ENCODE results near the gene SLC2A1. TPM values are rescaled to one million over a fixed set of nuclear protein-coding genes. Genes with fewer than 3 reads are reported as not detected.

The SLC2A1 gene
- total and polyA plus RNA-seq, 2 of the 13 experiments (the other 11 are each of a cell fraction or from before 2014, with no cell fraction given) = 125 to 423 TPM

DNA sequence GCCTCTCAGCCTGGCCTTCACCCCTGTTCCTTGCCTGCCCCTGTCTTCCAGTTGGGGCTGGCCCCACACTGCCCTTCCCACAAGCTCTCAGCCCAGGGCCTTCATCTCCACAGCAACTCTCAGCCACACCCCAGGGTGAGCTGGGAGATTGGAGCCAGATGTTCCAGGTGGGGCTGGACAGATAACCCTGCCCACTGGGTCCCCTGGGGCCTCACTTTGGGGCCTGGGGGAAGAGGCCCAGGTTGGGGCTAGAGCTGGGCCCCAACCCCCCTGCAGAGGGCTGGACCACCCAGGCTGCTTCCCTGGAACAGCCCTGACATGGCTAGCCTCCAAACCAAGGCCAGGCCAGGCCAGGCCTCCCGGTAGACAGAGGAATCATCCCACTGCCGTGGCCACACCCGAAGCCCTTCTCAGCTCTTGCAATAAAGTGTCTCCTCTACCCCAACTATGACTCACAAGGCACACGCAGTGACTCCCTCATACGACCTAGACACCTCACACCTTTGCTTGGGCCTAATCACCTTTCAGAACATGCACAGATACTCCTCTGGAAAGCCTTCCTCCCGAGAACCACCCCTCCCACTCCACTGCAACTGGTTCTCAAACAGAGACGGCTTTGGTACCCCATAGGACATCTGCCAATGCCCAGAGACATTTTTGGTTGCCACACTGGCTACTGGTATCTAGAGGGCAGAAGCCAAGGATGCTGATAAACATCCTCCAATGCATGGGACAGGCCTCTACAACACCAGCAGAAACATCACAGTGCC lies 22.2 kb downstream of the SLC2A1 start (continued):
- TF ChIP-seq, protein P1, sequence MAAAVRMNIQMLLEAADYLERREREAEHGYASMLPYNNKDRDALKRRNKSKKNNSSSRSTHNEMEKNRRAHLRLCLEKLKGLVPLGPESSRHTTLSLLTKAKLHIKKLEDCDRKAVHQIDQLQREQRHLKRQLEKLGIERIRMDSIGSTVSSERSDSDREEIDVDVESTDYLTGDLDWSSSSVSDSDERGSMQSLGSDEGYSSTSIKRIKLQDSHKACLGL (CRISPR knock-in tag; IDR thresholded peaks at IDR 0.05) = no peak
- TF ChIP-seq ADNP (CRISPR knock-in tag; IDR thresholded peaks at IDR 0.05) = no peak
- TF ChIP-seq FOSL2 (CRISPR knock-in tag; IDR thresholded peaks at IDR 0.05) = peak; percentile 30
- peak; percentile 23 for TF ChIP-seq POLR2G (IDR thresholded peaks at IDR 0.05; ENCODE audit: low read depth, low read length)
- TF ChIP-seq MTF2 (CRISPR knock-in tag; IDR thresholded peaks at IDR 0.05; ENCODE audit: borderline replicate concordance) = no peak
- TF ChIP-seq ARNTL (CRISPR knock-in tag; IDR thresholded peaks at IDR 0.05) = no peak
- TF ChIP-seq ZNF749 (CRISPR knock-in tag; IDR thresholded peaks at IDR 0.05; ENCODE audit: borderline replicate concordance) = no peak
- no peak for TF ChIP-seq TBP (CRISPR knock-in tag; IDR thresholded peaks at IDR 0.05)
- TF ChIP-seq, protein P2, sequence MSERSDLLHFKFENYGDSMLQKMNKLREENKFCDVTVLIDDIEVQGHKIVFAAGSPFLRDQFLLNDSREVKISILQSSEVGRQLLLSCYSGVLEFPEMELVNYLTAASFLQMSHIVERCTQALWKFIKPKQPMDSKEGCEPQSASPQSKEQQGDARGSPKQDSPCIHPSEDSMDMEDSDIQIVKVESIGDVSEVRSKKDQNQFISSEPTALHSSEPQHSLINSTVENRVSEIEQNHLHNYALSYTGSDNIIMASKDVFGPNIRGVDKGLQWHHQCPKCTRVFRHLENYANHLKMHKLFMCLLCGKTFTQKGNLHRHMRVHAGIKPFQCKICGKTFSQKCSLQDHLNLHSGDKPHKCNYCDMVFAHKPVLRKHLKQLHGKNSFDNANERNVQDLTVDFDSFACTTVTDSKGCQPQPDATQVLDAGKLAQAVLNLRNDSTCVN (CRISPR knock-in tag; IDR thresholded peaks at IDR 0.05; ENCODE audit: borderline replicate concordance) = no peak
- no peak for TF ChIP-seq ZNF343 (CRISPR knock-in tag; IDR thresholded peaks at IDR 0.05)
- TF ChIP-seq ZNF747 (CRISPR knock-in tag; IDR thresholded peaks at IDR 0.05; ENCODE audit: borderline replicate concordance) = no peak
- TF ChIP-seq RBM22 (optimal IDR thresholded peaks at IDR 0.05; ENCODE audit: low read length) = peak; percentile 75
- no peak for TF ChIP-seq SP140L (CRISPR knock-in tag; IDR thresholded peaks at IDR 0.05; ENCODE audit: borderline replicate concordance)
- no peak for TF ChIP-seq RAD51 (IDR thresholded peaks at IDR 0.05; ENCODE audit: borderline replicate concordance)
- no peak for TF ChIP-seq LCORL (IDR thresholded peaks at IDR 0.05)
- TF ChIP-seq LCORL (CRISPR knock-in tag; IDR thresholded peaks at IDR 0.05) = no peak
- peak in 1 of 2 experiments; percentile 44; a peak in 1 of 4 replicates for TF ChIP-seq POLR2A (IDR thresholded peaks at IDR 0.05; ENCODE audit: insufficient read depth in 1 of 2, low read depth in 2 of 2, low read length in 2 of 2)
- TF ChIP-seq, protein P3, sequence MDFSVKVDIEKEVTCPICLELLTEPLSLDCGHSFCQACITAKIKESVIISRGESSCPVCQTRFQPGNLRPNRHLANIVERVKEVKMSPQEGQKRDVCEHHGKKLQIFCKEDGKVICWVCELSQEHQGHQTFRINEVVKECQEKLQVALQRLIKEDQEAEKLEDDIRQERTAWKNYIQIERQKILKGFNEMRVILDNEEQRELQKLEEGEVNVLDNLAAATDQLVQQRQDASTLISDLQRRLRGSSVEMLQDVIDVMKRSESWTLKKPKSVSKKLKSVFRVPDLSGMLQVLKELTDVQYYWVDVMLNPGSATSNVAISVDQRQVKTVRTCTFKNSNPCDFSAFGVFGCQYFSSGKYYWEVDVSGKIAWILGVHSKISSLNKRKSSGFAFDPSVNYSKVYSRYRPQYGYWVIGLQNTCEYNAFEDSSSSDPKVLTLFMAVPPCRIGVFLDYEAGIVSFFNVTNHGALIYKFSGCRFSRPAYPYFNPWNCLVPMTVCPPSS (IDR thresholded peaks at IDR 0.05) = no peak
- no peak for TF ChIP-seq ELF3 (CRISPR knock-in tag; IDR thresholded peaks at IDR 0.05)
